Stimulated activated CD4-positive, alpha-beta T cell treated with anti-CD3 and anti-CD28 coated beads, TNF-alpha, amount 100 ng/mL, for 48 hours (primary cell): ENCODE results near the gene CHRNA4.

ENCODE experiments used
- DNase-seq, 3 donors: peaks; one replicate each; pipeline ENCODE4 v3.0.0-alpha.2; 2020; ENCODE audit warnings: low read depth in 3 of 3

Gene CHRNA4

GRCh38 chr20:63363981-63364561, 2.9 kb upstream of the CHRNA4 start:
- DNase-seq, result no peak

DNA sequence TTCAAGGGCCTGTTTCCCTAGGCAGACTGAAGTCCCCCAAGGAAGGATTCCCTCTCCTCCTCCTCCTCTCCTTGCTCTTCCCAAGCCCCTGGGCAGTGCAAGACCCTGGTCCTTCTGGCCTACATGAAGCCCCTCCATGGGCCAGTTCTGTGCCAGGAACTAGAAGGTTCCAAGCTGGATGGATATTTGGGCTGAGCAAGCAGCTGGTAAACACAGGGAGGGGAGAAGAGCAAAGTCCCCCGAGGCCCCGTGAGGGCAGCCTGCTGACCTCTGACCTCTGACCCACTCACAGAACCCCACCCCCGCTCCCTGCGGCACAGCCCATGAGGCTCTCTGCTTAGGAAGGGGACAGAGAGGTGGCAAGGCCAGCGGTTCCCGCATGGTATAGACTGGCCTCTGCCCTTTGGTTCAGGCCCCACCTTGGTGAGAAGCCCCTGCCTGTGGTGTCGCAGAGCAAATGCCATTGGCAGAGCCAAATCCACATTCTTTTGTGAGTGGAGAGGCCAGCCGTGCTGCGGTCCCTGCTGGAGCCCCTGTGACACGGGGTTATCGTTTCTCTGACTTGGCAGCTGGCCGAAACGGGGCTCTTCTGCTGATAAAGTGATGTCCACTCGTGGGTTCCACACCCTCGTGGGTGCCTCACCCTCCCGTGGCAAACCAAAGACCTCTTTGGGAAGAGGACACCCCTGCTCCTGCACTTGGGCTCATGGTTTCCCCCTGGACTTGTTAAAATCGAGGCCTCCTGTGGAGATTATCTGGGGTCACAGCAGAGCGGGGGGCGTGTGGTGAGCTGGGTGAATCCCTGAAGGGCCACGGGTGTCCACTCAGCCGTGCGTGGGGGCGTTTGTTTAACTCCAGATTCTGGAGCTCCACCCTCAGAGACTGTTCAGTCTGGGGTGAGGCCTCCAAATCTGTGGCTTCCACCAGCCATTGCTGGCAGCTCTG, 2.1 kb upstream of the CHRNA4 start:
- no peak for DNase-seq

DNA sequence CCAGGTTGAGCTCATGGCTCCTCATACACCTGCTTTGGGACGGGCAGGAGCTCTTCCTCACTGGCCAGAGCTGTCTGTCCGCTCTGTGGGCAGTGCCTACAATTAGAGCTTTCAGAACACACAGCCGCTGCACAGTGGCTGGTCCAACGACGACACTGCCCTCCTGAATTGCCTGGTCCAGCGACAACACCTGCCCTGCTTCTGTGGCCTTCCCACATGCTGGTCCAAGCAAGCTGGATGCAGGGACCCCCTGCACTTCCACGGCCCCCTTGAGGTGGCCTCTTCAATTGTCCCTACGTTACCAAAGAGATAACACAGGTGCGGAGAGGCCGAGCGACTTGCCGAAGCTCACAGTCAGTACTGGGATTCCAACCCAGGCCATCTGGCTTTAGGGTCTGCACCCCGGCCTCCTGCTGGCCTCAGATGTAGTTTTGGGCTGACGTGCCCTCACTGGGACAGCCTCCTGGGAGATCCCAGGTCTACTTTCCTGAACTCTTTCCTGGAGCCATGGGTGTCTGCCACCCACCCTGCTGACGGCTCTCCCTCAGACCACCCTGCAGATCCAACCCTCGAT, 1.4 kb upstream of the CHRNA4 start:
- DNase-seq, result no peak

DNA sequence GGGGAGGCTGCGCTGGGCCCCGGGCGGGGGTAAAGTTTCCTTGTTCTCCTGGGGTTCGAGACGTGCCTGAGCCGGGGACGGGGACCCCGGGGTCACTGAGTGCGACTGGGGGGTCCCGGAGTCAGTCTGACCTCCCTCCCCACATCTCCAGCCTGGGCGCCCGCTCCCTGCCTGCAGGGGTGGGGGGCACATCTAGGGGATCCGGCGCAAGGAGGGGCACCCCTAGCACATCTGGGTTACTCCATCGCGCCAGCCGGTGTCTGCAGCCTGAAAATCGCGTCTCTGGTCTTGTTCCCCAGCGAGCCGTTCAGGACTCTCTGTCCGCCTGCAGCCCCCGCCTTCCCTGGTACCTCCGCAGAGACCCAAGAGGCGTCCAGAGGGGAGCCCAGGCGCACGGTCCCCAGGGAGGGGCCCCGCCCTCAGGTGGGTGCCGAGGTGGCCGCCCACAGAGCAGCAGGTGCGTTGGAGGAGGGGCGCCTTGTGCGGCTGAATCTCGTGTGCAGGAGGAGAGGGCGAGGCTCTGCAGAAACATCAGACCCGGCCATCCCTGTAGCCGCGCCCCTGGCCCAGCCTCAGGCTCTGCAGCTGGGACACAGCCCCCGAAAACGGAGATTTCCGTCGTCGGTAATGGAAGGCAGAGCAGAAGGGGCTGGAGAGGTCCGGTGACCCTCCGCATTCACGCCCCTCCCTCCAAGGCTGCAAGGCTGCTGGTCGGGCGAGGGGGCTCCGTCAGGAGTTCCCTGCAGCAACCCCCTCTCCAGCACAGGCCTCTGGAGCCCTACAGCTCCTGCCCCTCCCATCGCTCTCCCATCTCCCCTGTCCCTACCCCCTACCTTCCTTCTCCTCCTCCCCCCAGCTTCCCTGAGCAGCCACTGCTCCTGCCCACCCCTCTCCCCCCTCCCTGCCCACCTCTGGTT, 628 bp upstream of the CHRNA4 start:
- DNase-seq, result no peak

- no peak for DNase-seq
These were observed 956 bp downstream of the CHRNA4 start for GRCh38 chr20:63359937-63360849.

- no peak for DNase-seq
These were observed 1.8 kb downstream of the CHRNA4 start for GRCh38 chr20:63359164-63359934.

- DNase-seq, result no peak
These were observed 2.9 kb downstream of the CHRNA4 start for GRCh38 chr20:63357921-63358905.

- DNase-seq, result no peak
These were observed 3.9 kb downstream of the CHRNA4 start for GRCh38 chr20:63356931-63357879.

GRCh38 chr20:63356511-63356910, 4.6 kb downstream of the CHRNA4 start:
- DNase-seq, result no peak

GRCh38 chr20:63355781-63356295, 5.3 kb downstream of the CHRNA4 start:
- DNase-seq, result no peak

- no peak for DNase-seq
These were observed 6.4 kb downstream of the CHRNA4 start for GRCh38 chr20:63354636-63355350.

- no peak for DNase-seq
These were observed 8.3 kb downstream of the CHRNA4 start for GRCh38 chr20:63352811-63353221.

DNA sequence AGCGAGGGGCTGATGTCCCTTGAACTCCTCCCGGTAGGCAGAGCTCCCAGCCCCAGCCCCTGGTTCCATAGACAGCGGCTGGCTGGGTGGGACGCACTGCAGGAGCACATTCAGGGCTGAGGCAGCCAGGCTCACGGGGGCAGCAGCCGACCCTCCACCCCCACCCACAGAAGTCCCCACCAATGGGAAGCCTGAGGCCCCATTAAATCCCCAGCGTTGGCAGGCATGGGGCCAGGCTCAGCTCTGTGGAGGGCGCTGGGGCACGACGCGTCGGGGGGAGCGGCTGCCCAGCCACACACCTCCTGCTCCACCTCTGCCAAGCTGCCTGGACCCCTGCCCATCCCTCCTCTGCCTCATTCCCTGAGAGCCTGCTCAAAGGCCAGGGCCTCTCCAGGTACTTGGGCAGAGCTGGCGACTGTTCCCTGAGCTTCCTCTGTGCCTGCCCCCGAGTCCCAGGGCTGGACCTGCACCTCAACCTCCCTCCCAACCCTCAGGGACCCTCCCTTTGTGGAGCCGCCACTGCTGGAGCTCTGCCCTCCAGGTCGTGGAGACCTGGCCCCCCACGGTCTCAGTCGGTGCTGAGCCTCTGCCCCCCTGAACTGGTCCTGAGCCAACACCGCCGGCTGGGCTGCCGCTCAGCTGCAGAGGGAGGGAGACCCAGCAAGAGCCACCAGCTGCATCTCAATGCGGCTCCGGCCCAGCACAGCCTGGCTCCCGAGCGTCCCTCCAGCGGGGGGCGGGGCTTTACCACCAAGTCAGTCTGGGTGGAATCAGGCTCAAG, 9.1 kb downstream of the CHRNA4 start:
- DNase-seq, result no peak

DNA sequence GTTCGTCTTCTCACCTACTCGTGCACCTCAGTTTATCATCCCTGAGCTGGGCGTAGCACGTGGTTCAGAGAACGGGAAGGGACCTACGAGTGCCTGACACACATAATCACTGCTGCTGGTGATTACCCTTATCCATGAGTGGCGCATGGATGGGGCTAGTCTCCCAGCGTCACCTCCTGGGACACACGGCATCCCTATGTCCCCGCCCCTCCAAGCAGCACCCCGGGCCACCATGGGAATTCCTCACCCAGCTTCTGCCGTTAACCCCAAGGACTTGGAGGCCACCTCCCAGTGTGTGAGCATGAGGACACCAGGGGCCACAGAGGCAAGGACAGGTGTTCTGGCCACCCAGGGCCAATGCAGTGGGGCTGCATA, 9.8 kb downstream of the CHRNA4 start:
- DNase-seq, result no peak

DNA sequence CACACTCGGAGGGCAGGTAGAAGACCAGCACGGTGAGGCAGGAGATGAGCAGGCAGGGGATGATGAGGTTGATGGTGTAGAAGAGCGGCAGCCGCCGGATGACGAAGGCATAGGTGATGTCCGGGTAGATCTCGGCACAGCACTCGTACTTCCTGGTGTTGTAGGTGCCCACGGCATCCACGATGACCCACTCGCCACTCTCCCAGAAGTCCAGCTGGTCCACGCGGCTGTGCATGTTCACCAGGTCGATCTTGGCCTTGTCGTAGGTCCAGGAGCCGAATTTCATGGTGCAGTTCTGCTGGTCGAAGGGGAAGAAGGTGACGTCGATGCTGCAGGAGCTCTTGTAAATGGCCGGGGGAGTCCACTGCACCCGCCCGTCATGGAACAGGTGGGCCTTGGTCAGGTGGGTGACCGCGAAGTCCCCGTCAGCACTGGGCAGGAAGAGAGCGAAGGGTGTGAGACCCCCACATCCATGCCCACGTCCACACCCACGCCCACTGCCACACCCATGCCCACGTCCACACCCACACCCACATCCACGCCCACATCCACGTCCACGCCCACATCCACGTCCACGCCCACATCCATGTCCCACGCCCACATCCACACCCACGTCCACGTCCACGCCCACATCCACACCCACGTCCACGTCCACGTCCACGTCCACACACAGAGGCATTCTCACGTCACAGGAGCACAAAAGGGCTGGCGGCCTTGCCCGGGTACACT, 10.4 kb downstream of the CHRNA4 start:
- DNase-seq, result no peak
